Loucy (cell line): ENCODE measurements around the gene RUSF1.

Source experiments
- H2AFZ ChIP-seq: fragments of 200-600 bp; sonication (generic); 2 replicates; pipeline ENCODE4 v1.6.0; 2016; ENCODE audit warnings: antibody characterized with exemption, mild to moderate bottlenecking, low read length, moderate library complexity
- H3F3A ChIP-seq: fragments of 200-600 bp; 2 replicates; pipeline ENCODE4 v1.6.0; 2016; ENCODE audit warnings: antibody characterized with exemption, low read depth, mild to moderate bottlenecking
- H3K27me3 ChIP-seq: fragments of 200-600 bp; sonication (generic); 2 replicates; pipeline ENCODE4 v1.6.1; 2014; ENCODE audit warnings: low read length, mild to moderate bottlenecking; ENCODE audit not compliant: insufficient read depth, poor library complexity, severe bottlenecking
- H3K36me3 ChIP-seq: fragments of 200-600 bp; sonication (generic); 2 replicates; pipeline ENCODE4 v1.6.1; 2016; ENCODE audit warnings: low read length; ENCODE audit not compliant: insufficient read depth
- H3K4me1 ChIP-seq: fragments of 200-600 bp; sonication (generic); 2 replicates; pipeline ENCODE4 v1.5.1; 2014; ENCODE audit warnings: low read length, mild to moderate bottlenecking; ENCODE audit not compliant: insufficient read depth, poor library complexity, severe bottlenecking
- H3K4me2 ChIP-seq: fragments of 200-600 bp; sonication (generic); 2 replicates; pipeline ENCODE4 v1.6.0; 2014; ENCODE audit warnings: antibody characterized with exemption, low read length, low read depth, mild to moderate bottlenecking; ENCODE audit not compliant: poor library complexity, severe bottlenecking
- H3K4me3 ChIP-seq: fragments of 200-600 bp; sonication (generic); 2 replicates; pipeline ENCODE4 v1.5.1; 2014; ENCODE audit warnings: low read length, mild to moderate bottlenecking, mixed read lengths; ENCODE audit not compliant: poor library complexity, severe bottlenecking
- H3K79me2 ChIP-seq: fragments of 200-600 bp; sonication (generic); 2 replicates; pipeline ENCODE4 v1.6.1; 2014; ENCODE audit warnings: low read length; ENCODE audit not compliant: insufficient read depth
- H3K9ac ChIP-seq: fragments of 200-600 bp; sonication (generic); 2 replicates; pipeline ENCODE4 v1.6.0; 2014; ENCODE audit warnings: mild to moderate bottlenecking, low read depth, low read length, moderate library complexity; ENCODE audit not compliant: poor library complexity, severe bottlenecking
- H3K9me2 ChIP-seq: fragments of 200-600 bp; sonication (generic); replicated peaks from 2 replicates; pipeline ENCODE4 v1.6.1; 2016; ENCODE audit warnings: low read depth, low read length, mixed read lengths
- H3K9me3 ChIP-seq: fragments of 200-600 bp; sonication (generic); 2 replicates; pipeline ENCODE4 v1.6.1; 2014; ENCODE audit warnings: mild to moderate bottlenecking, antibody characterized with exemption, low read length, low read depth; ENCODE audit not compliant: insufficient read depth
- H4K20me1 ChIP-seq: fragments of 200-600 bp; sonication (generic); 2 replicates; pipeline ENCODE4 v1.6.0; 2014; ENCODE audit warnings: antibody characterized with exemption, low read length, mild to moderate bottlenecking; ENCODE audit not compliant: insufficient read depth, poor library complexity, severe bottlenecking
- CTCF ChIP-seq: fragments of 200-600 bp; sonication (generic); conservative IDR thresholded peaks from 2 replicates; pipeline ENCODE4 v1.5.1; 2014; ENCODE audit warnings: mild to moderate bottlenecking, antibody characterized with exemption, low read length
- EZH2phosphoT487 ChIP-seq: fragments of 200-600 bp; IDR thresholded peaks from 2 replicates; pipeline ENCODE4 v1.6.1; 2018; ENCODE audit warnings: antibody characterized with exemption, mild to moderate bottlenecking, moderate library complexity, borderline replicate concordance

RUSF1 gene

GRCh38 chr16:31489616-31490584 is 18.3 kb downstream of the RUSF1 start:
- Histone ChIP-seq H3K9me2 (no peaks in the 10 kb centered on the region), H4K20me1 (no peaks in the 10 kb centered on the region), H3K4me2 (no peak overlapping the region), H3K27me3 (no peaks in the 10 kb centered on the region), H3K4me3 (no peak overlapping the region), H3K79me2 (no peaks in the 10 kb centered on the region), H3K4me1 (no peaks in the 10 kb centered on the region), H2AFZ (no peak overlapping the region), H3K9me3 (no peaks in the 10 kb centered on the region), H3F3A (no peaks in the 10 kb centered on the region), H3K9ac (no peak overlapping the region), H3K36me3 (peaks cover 25% of the 10 kb centered on the region; the same call in 1 of the 2 replicates)
- TF ChIP-seq EZH2phosphoT487, result no peak

- Histone ChIP-seq H2AFZ (no peak overlapping the region), H3K36me3 (peaks cover 25% of the 10 kb centered on the region; the same call in 1 of the 2 replicates), H3K9ac (no peak overlapping the region), H3K4me2 (no peak overlapping the region), H3K27me3 (no peaks in the 10 kb centered on the region), H3K4me1 (no peaks in the 10 kb centered on the region), H3K9me3 (no peaks in the 10 kb centered on the region), H3K4me3 (no peak overlapping the region), H3F3A (no peaks in the 10 kb centered on the region), H3K79me2 (no peaks in the 10 kb centered on the region), H3K9me2 (no peaks in the 10 kb centered on the region), H4K20me1 (no peaks in the 10 kb centered on the region)
- no peak for TF ChIP-seq EZH2phosphoT487
- no peak for TF ChIP-seq CTCF
Measured at GRCh38 chr16:31489298-31489564, 19.0 kb downstream of the RUSF1 start.

- no peaks in the 10 kb centered on the region for H3K9me3 ChIP-seq
- no peaks in the 10 kb centered on the region for H3F3A ChIP-seq
- H3K9me2 ChIP-seq, result no peaks in the 10 kb centered on the region
- H2AFZ ChIP-seq, result no peak overlapping the region
- no peak overlapping the region for H3K4me2 ChIP-seq
- H4K20me1 ChIP-seq, result no peaks in the 10 kb centered on the region
- H3K36me3 ChIP-seq, result peaks cover 22% of the 10 kb centered on the region; the same call in 1 of the 2 replicates
- no peaks in the 10 kb centered on the region for H3K4me1 ChIP-seq
- no peaks in the 10 kb centered on the region for H3K79me2 ChIP-seq
- no peaks in the 10 kb centered on the region for H3K27me3 ChIP-seq
- no peak for TF ChIP-seq EZH2phosphoT487
- TF ChIP-seq CTCF, result no peak
- H3K9ac ChIP-seq, result no peak overlapping the region
- no peak overlapping the region for H3K4me3 ChIP-seq
Measured at GRCh38 chr16:31488468-31489297, 19.5 kb downstream of the RUSF1 start.
